Gastrocnemius medialis (tissue), 4 donors: ENCODE results near the gene TBC1D3B. TPM values are rescaled to one million over a fixed set of nuclear protein-coding genes. Genes with fewer than 3 reads are reported as not detected.
"Not testable (repeated sequence)": the region's sequence is repeated elsewhere in the genome, so short reads cannot be mapped to it uniquely, and the experiment has no call there.

ENCODE experiments used
- ATAC-seq, 2 donors: fragments of 150-250 bp; one replicate each; pipeline ENCODE4 v1.9.1; 2016
- DNase-seq, 2 donors: peaks; one replicate each; pipeline ENCODE4 v3.0.0-alpha.2; 2019
- H3K27ac ChIP-seq, 4 donors: fragments of 200-600 bp; sonication (generic); 1 replicate in 1 of 4; 2 replicates in 3 of 4; pipeline ENCODE4 v1.5.1; 2016 to 2018; ENCODE audit warnings: mild to moderate bottlenecking in 2 of 4, moderate library complexity in 1 of 4
- H3K27me3 ChIP-seq, 3 donors: fragments of 200-600 bp; sonication (generic) in 2 of 3; 1 replicate in 1 of 3; 2 replicates in 2 of 3; pipeline versions ENCODE4 v1.5.1 to v1.6.0; 2016 to 2019; ENCODE audit warnings: mild to moderate bottlenecking in 1 of 3, moderate library complexity in 1 of 3
- H3K36me3 ChIP-seq, 2 donors: fragments of 200-600 bp; sonication (generic) in 1 of 2; one replicate each; pipeline ENCODE4 v1.5.1; 2017 to 2018
- H3K4me1 ChIP-seq, 2 donors: fragments of 200-600 bp; sonication (generic) in 1 of 2; one replicate each; pipeline ENCODE4 v1.5.1; 2016 to 2017; ENCODE audit warnings: mild to moderate bottlenecking in 2 of 2
- H3K4me3 ChIP-seq, 4 donors: fragments of 200-600 bp; sonication (generic) in 3 of 4; 1 replicate in 1 of 4; 2 replicates in 3 of 4; pipeline ENCODE4 v1.5.1; 2016 to 2019; ENCODE audit warnings: mild to moderate bottlenecking in 2 of 4
- H3K9me3 ChIP-seq, 3 donors: fragments of 200-600 bp; sonication (generic) in 2 of 3; 1 replicate in 1 of 3; 2 replicates in 2 of 3; pipeline ENCODE4 v1.5.1; 2016 to 2019
- CTCF ChIP-seq, 5 experiments: fragments of 450-650 bp in 3 of 5; fragments of 200-600 bp in 2 of 5; sonication (generic) in 2 of 5; IDR thresholded peaks in 4 of 5; conservative IDR thresholded peaks in 1 of 5; 1 replicate in 4 of 5; 2 replicates in 1 of 5; pipeline ENCODE4 v1.5.1; 2016 to 2019; ENCODE audit warnings: antibody characterized with exemption in 5 of 5, mild to moderate bottlenecking in 3 of 5, moderate library complexity in 3 of 5
- POLR2A ChIP-seq, 2 donors: fragments of 450-650 bp; IDR thresholded peaks; one replicate each; pipeline ENCODE4 v1.6.1; 2017; ENCODE audit warnings: antibody characterized with exemption in 2 of 2, mild to moderate bottlenecking in 2 of 2, moderate library complexity in 2 of 2
- in situ Hi-C, 4 donors: fragments of 200-750 bp; cut with MboI; loops; one replicate each; pipeline versions ENCODE4 v1.15.0 to v1.8.0; 2017; ENCODE audit warnings: low sequenced_read_pairs in 4 of 4
- intact Hi-C: fragments of 100-400 bp; cut with DNase I; formaldehyde crosslinking; loops from one replicate; pipeline ENCODE4 v1.15.1; 2023; ENCODE audit warnings: low total_unique reads
- total RNA-seq, 4 donors: library from RNA; depleted of rRNA; stranded (reverse); fragments of >200 nt; gene quantifications; one replicate each; pipeline versions ENCODE4 v1.1.0 to v1.2.3, GENCODE V29; 2016

Gene TBC1D3B
- total RNA-seq, 4 donors from 2014 or later = 0.98 to 4.8 TPM; not detected in 2

GRCh38 chr17:36198831-36199465 lies 22.5 kb upstream of the TBC1D3B start:
- no peaks in the 10 kb centered on the region for H3K4me1 ChIP-seq
- H3K27me3 ChIP-seq = peaks cover 0 to 2% (median 0%) of the 10 kb centered on the region in 3 donors
- no peaks in the 10 kb centered on the region for H3K36me3 ChIP-seq
- in situ Hi-C loops = no loop called here
- H3K9me3 ChIP-seq = no peaks in the 10 kb centered on the region
- DNase-seq (no peak), ATAC-seq (no peak)
- TF ChIP-seq POLR2A (IDR thresholded peaks at IDR 0.05) (no peak), CTCF (IDR thresholded peaks at IDR 0.05 in 4 of 5, conservative IDR thresholded peaks at IDR 0.05 in 1 of 5) (no peak)
- H3K27ac ChIP-seq = no peak overlapping the region
- intact Hi-C loops = no loop called here
- H3K4me3 ChIP-seq = no peak overlapping the region

- no peaks in the 10 kb centered on the region for H3K9me3 ChIP-seq
- no peak overlapping the region for H3K27ac ChIP-seq
- in situ Hi-C loops (no loop called here), intact Hi-C loops (no loop called here)
- H3K4me1 ChIP-seq = no peaks in the 10 kb centered on the region
- H3K36me3 ChIP-seq = no peaks in the 10 kb centered on the region
- H3K4me3 ChIP-seq = no peak overlapping the region
- peaks cover 0 to 5% (median 0%) of the 10 kb centered on the region in 3 donors for H3K27me3 ChIP-seq
- TF ChIP-seq CTCF (IDR thresholded peaks at IDR 0.05 in 4 of 5, conservative IDR thresholded peaks at IDR 0.05 in 1 of 5) (no peak), POLR2A (IDR thresholded peaks at IDR 0.05) (no peak)
- no peak for DNase-seq
- no peak for ATAC-seq
These were observed 20.9 kb upstream of the TBC1D3B start for GRCh38 chr17:36197387-36197703.

- Histone ChIP-seq H3K9me3 (no peaks in the 10 kb centered on the region), H3K4me1 (no peaks in the 10 kb centered on the region), H3K4me3 (no peak overlapping the region), H3K36me3 (no peaks in the 10 kb centered on the region), H3K27ac (no peak overlapping the region), H3K27me3 (peaks cover 0 to 5% (median 0%) of the 10 kb centered on the region in 3 donors)
- no peak for DNase-seq
- TF ChIP-seq POLR2A (IDR thresholded peaks at IDR 0.05) = no peak
- no peak for TF ChIP-seq CTCF (IDR thresholded peaks at IDR 0.05 in 4 of 5, conservative IDR thresholded peaks at IDR 0.05 in 1 of 5)
- no peak for ATAC-seq
- intact Hi-C loops (no loop called here), in situ Hi-C loops (no loop called here)
These were observed 19.7 kb upstream of the TBC1D3B start for GRCh38 chr17:36196131-36196486.

- intact Hi-C loops (no loop called here), in situ Hi-C loops (no loop called here)
- Histone ChIP-seq H3K27me3 (peaks cover 0 to 5% (median 0%) of the 10 kb centered on the region in 3 donors), H3K4me1 (no peaks in the 10 kb centered on the region), H3K27ac (no peak overlapping the region), H3K36me3 (no peaks in the 10 kb centered on the region), H3K4me3 (no peak overlapping the region), H3K9me3 (no peaks in the 10 kb centered on the region)
- DNase-seq (no peak), ATAC-seq (no peak)
- TF ChIP-seq CTCF (IDR thresholded peaks at IDR 0.05 in 4 of 5, conservative IDR thresholded peaks at IDR 0.05 in 1 of 5) = no peak
- no peak for TF ChIP-seq POLR2A (IDR thresholded peaks at IDR 0.05)
These were observed 19.1 kb upstream of the TBC1D3B start for GRCh38 chr17:36195434-36196130.

- intact Hi-C loops, H3K36me3 ChIP-seq, DNase-seq, H3K4me1 ChIP-seq, H3K4me3 ChIP-seq, in situ Hi-C loops, ATAC-seq, H3K9me3 ChIP-seq, H3K27me3 ChIP-seq, H3K27ac ChIP-seq: not testable (repeated sequence)
These were observed 18.5 kb upstream of the TBC1D3B start for GRCh38 chr17:36194832-36195433.

GRCh38 chr17:36194147-36194831 lies 17.9 kb upstream of the TBC1D3B start:
- in situ Hi-C loops, H3K27me3 ChIP-seq, H3K36me3 ChIP-seq, DNase-seq, H3K27ac ChIP-seq, H3K4me1 ChIP-seq, H3K9me3 ChIP-seq, H3K4me3 ChIP-seq, intact Hi-C loops, ATAC-seq: not testable (repeated sequence)
